Activated naive CD4-positive, alpha-beta T cell treated with anti-CD3 and anti-CD28 coated beads, Interleukin-2, amount 50 U/mL, for 16 hours (primary cell): ENCODE measurements around the gene RIN3.
"Not testable (repeated sequence)": the region's sequence is repeated elsewhere in the genome, so short reads cannot be mapped to it uniquely, and the experiment has no call there.

ENCODE experiments used
- DNase-seq: peaks from one replicate; pipeline ENCODE4 v3.0.0-alpha.2; 2020

RIN3 gene

DNA sequence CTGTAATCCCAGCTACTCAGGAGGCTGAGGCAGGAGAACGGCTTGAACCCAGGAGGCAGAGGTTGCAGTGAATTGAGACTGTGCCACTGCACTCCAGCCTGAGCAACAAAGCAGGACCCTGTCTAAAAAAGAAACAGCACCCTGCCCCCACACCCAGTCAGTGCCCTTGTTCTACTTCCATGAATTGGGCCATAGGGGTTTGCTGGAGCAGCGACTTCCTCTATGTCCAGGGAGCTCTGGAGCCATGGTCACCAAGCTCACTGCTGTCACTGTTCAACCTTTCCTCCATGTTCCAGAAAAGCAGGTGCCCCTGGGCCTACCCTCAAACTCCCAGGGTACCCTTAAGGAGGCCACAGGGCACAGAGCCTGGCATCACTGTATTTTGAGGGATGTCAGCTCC, 116.8 kb downstream of the RIN3 start:
- DNase-seq: no peak

DNA sequence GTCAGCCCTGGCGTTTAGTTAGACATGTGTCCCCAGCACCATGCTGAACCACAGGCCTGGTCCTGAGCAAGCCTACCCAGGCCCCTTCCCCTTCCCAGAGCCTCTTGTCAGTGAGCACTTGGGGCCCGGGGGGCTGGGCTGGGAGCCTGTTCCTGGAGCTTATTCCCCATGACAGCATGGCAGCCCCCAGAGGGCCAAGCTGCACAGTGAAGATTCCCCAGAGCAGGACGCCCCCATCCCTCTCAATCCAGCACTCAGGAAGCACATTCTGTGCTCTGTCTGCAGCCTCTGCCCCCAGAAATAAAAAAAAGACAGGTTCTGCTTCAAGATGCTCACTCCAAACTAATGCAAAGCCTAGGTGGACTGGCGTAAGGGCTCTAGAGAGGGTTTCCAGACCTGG, 117.5 kb downstream of the RIN3 start:
- no peak for DNase-seq

DNA sequence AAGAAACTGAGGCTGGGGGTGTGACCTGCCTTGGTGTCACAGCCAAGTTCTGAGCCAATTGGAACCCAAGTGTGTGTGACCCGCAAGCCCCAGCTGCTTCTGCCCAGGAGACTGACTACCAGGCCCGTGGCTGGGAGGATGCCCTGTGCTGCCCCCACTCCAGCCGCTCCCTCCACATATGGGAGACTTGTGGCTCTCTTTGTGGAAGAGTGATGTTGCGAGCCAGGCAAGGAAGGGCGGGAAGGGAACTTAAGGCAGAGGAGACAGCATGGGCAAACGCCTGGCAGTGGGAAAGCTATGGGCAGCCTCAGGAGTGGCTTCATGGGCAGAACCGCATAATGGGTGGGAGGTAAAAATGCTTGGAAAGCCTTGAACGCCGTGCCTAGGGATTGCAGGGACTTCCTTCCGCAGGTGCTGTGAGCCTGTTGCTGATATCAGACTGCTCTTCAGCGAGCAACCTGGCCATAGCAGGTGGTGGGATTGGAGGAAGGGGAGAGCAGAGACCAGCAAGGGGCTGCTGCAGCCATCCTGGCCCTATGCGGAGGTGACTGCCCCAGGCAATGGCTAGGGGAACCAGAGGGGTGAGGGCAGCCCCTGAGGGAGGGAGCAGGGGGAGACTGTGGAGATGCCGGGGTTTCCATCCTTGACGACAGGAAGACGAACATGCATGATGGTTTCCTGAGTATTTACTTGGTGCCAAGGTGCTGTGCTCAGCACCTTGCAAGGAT, 119.1 kb downstream of the RIN3 start:
- DNase-seq: no peak

DNA sequence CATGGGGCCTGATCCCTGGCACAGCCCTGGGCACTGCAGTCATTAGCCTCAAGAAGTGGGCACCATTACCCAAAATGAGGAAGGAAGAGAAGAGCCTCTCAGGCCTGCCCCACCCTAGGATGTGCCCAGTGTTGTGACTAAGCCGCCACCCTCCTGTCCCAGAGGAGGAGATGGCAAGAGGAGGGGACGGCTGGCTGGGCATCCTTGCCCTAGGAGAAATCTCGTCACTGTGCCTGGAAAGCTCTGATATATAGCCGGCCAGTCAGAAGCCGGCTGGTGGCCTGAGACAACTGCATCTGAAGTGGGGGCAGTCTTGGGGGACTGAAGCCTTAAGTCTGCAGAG, 119.7 kb downstream of the RIN3 start:
- DNase-seq: no peak

DNA sequence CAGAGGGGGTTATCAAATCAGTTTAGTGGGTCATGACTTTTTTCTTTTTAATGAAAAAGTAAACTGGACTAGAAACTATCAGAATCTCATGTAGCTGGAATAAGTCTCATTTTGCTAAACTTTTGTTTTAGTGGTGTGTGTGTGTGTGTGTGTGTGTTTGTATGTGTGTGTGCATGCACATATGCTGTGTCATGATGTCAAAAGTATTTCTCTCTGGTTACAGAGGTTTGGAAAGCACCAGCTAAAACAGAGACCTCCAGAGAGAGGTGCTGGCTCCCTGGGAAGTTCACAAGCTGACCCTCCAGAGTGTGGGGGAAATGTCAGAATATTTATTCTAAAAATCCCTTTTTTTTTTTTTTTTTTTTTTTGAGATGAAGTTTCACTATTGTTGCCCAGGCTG, 120.1 kb downstream of the RIN3 start:
- no peak for DNase-seq

DNA sequence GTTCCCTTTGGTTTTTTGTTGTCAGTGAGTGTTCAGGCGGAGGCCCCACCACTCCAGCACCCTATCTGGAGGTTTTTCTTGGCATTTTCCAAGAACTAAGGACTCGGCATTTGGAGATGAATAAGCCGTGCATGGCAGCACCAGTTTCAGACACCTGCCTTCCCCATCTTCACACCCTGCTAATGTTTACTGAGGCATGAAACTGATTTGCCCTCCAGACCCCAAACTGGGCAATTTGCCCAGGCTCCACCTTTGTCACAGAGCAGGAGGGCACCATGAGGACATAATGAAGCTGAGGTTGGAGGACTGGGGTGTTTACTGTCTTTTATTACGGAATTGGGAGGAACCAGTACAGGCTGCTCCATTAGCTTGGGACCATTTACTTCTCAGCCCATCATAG, 121.5 kb downstream of the RIN3 start:
- DNase-seq: no peak

DNA sequence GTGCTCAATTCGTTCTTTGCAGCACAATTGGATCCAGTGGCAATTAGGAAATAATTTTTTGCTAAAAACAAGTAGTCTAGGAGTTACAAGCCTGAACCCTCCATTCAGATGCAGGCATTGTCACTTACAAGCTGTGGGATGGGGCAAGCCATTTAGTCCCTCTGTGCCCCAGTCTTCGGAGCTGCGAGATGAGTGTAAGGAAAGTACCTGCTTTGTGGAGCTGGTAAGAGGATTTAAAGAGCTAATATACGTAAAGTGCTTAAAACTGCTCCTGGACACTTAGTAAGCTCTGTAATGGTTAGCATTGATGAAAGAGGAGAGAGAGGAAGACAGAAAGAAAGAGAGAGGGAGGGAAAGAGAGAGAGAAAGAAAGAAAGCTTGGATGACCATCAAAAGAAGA, 122.3 kb downstream of the RIN3 start:
- no peak for DNase-seq

DNA sequence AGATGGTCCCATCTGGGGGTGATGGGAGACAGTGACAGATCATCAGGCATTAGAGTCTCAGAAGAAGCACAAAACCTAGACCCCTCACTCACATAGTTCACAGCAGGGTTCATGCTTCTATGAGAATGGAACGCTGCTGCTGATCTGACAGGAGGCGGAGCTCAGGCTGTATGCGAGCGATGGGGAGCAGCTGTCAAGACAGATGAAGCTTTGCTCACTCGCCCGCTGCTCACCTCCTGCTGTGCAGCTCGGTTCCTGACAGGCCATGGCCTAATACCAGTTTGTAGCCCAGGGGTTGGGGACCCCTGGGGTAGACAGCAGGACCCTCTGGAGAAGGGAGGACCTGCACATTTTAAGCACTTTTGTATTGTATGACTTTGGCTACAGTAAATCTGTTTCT, 123.6 kb downstream of the RIN3 start:
- no peak for DNase-seq

DNA sequence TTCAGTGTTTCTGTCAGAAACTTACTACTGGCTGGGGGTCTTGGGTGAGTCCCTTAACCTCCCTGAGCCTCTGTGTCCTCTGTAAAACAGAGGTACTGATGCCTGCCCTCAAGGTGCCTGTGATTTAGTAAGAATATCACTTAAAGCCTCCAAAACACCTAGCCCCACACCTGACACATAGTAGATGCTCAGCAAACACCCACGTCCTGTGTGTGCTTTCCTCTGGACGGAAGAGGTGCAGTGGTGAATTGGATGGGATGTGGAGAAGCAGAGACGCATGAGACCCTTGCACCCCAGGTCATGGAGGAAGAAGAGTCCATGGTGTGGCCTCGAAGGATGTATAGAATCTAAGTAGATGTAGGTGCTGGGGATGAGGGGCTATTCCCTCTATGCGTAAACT, 124.3 kb downstream of the RIN3 start:
- DNase-seq: no peak

DNA sequence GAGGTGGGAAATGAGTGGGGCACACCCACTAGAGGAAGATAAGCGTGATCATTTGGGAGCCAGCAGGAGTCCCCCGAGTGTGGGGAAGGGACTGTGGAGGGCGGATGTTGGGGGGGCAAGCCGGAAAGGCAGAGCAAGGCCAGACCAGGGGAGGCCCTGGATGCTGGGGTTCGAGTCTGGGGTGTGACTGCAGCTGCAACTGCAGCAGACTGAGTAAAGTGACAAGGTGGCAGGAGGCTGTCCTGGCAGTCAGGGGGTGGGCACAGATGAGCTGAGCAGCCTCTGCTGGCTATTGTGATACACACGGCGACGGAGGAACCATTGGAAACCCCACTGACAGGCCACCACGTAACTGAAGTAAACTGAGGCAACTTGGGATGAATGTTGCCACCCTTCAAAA, 124.7 kb downstream of the RIN3 start:
- no peak for DNase-seq

DNA sequence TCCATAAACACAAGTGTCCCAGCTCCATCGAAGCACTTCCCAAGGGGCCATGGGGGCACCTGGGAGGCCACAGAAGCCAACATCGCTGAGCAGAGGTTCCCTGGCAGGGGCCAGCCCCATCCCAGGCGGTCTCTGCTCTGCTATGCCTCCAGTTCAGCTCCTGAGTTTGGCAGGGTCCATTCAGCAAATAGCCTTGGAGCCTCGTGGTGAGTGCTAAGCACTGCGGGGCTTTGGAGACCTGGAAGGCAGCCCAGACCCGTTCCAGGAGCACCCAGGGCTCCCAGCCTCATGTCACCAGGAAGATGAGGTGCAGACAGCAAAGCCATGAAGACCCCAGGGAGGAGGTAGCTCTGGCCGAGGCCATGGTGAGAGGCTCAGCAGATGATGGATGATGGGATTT, 125.3 kb downstream of the RIN3 start:
- DNase-seq: no peak

DNA sequence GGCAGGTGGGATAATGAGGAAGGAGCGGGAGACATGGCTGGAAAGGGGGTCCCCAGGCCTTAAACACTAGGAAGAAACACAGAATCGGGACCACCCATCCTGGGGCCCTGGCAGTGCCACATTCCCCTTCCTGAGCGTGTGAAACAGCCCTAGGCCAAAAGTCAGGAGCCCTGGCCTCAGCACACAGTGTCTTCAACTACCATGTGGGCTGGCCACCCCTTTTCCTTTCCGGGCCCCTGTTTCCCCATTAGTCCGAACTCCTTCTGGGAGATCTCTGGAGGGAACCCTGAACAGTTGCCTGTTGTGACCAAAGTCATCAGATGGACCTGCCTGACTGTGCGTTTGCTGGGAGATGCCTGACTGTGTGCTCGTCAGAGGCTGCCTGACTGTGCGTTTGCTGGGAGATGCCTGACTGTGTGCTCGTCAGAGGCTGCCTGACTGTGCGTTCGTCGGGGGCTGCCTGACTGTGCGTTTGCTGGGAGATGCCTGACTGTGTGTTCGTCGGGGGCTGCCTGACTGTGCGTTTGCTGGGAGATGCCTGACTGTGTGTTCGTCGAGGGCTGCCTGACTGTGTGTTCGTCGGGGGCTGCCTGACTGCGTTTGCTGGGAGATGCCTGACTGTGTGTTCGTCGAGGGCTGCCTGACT, 126.0 kb downstream of the RIN3 start:
- DNase-seq: not testable (repeated sequence)

DNA sequence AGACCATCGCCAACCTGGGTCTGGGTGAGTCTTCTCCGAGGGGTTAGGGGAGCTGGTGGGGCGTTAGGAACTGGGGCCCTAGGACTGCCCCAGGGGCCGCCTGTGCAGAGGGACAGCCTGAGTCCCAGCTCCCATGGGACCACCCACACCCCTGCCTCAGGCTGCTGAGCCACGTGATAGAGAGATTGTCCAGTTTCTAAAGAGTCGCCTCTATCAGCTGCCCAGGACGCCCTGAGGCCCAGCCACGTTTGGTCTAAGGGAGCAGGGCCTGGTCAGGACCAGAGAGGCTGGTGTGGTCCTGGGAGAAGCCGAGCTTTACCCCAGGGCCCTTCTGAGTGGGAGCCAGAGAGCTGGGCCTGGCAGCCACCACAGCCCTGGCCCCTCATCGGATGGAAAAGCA, 127.7 kb downstream of the RIN3 start:
- DNase-seq: no peak

DNA sequence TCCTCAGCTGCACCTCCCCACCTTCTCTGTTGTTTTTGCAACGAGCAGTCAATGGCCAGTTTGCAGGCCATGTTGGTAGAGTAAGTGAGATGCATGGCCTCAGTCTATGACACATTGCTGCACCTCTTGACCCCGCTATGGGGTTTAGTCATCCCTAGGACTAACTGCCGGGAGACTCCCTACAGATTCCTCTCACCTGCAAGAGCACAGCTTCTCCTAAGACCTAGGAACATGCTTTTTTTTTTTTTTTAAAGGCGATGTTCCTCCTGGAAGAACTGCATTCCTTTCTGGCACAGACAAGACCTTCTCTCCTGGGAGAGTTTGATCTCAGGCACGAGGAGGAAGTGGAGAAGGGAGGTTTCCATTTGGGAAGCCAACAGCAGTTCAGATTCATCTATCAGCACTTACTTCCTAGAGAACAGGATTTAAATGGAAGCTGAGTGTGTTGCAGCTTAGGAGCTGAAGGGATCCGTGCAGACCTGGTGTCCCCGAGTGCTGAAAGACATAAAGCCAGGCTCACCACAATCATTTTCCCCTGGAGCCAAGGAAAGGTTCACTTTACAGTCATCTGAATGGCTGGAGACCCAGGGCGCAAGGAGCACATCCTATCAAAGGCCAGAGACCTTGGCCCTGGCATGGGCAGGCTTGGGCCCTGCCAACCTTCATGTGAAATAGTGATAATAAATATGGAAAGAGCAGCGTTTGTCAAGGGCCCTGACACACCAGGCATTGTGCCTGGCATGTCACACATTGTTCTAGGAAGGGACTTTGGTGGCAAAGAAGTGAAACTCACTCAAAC, 130.8 kb downstream of the RIN3 start:
- DNase-seq: no peak

DNA sequence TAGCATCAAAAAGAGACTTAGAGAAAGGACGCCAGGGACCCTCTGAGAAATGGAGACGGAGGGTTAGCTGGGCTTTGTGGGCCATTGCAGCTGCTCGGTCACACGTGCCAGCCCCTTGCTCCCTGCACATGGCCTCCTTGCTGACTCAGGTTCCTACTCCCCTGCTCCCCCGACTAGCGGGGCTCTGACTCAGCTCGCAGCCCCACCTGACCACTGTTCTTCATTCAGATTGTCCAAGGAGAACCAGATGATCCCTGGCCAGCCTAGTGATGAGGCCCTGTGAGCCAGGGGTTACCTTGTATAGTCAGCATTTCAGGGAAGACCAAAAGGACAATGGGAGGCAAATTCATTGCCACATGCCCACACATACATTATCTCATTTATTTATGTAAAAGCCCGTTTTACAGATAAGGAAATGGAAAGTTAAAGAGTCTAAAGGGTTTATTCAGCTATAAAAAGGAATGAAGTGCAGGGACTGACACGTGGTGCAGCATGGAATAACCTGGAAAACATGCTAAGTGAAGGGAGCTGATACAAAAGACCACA, 131.5 kb downstream of the RIN3 start:
- DNase-seq: no peak

DNA sequence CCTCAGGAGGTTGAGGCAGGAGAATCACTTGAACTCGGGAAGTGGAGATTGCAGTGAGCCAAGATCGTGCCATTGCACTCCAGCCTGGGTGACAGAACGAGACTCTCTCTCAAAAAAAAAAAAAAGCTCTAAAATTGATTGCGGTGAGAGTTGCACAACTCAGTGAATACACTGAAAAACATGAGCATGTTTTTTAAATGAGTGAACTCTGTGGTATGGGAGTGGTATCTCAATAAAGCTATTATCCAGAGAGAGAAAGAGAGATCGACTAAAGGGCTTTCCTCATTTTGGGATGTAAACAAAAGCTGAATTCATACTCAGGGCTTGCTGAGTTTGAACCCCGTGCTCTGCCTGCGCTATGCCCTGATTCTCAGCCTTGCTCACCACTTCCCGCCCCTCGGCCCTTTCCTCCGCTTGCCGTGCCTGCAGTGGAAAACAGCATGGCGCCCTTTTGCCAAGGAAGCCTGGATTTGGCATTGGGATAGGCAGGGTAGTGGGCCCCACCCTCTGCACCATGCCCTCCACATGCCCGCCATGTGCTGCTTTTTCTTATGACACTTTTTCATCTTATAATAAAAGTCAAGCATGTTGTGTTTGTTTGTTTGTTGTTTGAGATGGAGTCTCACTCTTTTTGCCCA, 132.4 kb downstream of the RIN3 start:
- DNase-seq: no peak

DNA sequence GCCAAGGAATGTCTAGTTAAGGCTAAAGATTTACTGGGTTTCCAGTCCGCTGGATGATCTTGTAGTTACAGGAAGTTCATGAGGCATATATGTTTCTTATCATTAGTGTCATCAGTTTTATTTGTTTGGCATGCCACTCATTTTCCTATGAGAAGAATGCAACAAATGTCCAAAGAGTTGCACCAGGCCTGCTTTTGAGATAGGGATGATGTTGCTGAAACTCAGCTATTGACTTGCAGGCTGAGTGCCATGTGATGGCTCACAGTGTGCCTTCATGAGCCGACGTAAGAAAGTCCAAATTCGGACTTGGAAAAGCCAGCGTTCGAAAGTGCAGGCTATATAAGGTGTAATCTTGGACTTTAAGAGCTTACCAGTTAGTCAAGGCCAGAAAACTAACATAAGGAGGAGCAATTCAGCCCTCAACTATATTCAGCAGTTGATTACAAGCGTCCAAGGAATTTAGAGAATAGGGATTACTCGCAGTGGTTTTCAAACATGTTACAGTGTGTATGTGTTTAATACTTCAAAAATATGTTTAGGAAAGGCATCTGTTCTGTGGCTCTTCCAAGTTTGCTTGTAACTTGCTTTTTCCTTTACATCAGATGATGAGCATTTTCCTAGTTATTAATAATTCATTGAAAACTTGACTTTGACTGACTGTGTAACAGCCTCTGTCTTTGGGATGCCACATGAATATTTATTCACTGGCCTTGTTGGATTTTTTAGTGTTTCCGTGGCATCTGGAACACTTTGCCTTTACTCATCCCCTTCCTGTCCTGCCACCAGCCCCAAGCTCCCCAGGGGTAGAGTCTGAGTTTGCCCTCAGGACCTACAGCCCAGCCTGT, 133.6 kb downstream of the RIN3 start:
- no peak for DNase-seq

DNA sequence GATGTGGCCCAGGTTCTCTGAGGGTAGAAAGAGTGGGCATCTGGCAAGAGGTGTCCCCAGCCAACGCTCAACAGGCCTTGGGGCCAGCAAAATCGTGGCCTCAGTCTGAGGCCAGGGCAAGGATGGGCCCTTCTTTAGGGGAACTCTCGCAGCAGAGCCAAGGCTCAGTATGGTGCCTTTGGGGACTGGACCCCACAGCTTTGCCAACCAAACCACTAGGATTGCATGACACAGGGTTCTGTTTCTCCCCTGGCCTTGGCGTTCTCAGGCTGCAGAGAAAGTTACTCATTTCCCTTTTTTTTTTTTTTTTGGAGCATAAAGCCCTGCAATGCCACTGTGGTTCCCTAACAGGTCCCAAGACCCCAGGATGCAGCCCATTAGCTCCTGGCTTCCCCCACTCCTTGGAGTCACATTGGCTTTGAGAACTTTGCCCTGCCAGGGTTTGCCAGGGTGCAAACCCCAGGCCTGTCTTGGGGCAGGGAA, 134.3 kb downstream of the RIN3 start:
- no peak for DNase-seq

DNA sequence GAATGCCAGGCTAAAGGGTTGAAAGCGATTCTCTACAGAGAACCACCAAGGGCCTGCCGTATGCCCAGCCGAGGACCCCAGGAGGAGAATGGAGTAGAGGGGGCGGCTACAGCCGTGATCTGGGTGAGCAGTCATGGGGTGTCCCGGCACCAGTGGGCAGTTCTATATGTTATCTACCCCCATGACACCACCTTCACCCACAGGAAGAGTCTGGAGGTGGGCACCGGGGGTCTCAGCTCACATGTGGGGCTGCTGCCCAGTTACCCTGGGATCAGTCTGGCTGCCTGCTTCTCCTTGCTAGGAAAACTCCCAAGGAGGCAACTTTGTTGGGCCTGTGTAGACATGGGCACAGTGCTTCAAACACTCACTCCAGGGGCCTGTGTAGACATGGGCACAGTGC, 135.5 kb downstream of the RIN3 start:
- DNase-seq: no peak

DNA sequence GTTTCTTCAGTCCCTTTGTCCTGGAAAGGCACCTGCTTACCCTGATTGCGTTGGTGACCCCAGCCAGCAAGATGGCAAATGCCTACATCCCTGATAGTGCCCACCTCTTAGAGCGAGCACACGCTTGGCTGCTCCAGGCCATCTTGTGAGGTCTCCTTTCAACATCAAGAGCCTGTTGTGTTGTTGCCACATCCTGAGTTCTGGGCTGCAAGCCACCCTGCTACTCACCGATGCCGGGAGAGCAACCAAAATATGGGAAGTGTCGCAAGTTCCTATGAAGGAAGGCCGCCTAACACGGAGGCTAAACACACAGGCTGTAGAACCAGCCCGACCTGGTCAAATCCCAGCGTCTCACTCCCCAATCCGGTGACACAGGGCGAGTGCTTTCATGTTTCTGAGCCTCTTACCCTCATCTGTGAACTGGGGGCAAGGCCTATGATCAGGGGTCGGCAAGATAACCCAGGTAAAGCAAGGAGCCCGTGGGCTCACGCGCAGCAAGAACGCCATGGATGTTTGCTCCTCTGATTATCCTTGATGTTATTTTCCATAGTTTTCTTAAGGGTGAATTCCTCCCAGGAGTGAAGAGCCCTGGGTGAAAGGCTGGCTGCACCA, 136.5 kb downstream of the RIN3 start:
- DNase-seq: no peak

DNA sequence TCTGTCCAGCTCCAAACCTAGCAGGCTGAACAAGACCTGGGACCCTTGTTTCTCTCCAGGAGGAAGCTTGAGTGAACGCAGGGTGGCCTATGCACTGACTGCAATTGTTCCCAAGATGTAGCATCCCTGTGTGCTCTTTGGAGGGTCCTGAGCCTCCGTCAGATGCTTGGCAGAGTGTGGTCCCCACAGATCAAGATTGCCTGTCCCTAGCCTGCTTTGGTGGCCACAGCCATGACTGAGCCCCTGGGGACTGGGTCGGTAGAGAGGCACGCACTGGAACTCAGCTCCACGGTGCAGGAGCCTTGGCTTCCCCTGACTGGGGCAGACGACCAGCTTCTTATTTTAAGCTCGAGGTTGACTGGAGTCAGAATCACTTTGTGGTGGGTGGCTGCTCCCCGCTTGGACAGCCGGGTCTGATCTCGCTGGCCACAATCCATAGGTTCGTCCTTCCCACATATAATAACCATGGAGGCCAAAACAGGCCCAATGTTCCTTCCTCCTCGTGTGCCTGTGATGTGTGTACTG, 137.1 kb downstream of the RIN3 start:
- DNase-seq: no peak
